ENCODE data around the gene OXSR1.

DNA sequence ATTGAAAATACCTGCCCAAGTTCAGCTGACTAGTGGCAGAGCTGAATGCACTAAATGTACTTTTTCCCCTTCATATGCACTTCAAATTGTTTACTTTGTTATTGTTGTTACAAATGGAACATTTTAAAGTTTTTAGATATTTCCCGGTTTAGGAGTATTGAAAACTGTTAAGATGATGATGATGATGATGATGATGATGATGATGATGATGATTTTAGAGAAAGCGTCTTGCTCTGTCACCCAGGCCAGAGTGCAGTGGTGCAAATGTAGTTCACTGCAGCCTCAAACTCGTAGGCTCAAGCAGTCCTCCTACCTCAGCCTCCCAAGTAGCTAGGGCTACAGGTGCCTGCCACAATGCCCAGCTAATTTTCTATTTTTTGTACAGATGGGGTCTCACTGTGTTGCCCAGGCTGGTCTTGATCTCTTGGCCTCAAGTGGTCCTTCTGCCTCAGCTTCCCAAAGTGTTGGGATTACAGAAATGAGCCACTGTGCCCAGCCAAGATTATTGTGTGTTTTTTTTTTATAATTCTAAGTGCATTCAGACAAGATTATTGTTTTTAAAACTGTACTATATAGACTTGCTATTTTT, 54.4 kb downstream of the OXSR1 start:
- TF ChIP-seq SUZ12 (IDR thresholded peaks at IDR 0.05; ENCODE audit: extremely low read depth, insufficient read depth, insufficient read length) (no peak), YY1 (IDR thresholded peaks at IDR 0.05; ENCODE audit: insufficient read depth, insufficient read length) (no peak)

Data from NT2/D1 (cell line).